ENCODE results near the gene ZNF514. TPM values are rescaled to one million over a fixed set of nuclear protein-coding genes. Genes with fewer than 3 reads are reported as not detected.
A peak's percentile ranks its signal among the peaks of the same experiment; 100 is the strongest.

ZNF514 gene
- total RNA-seq, 1 donor from 2014 or later = 8.1 TPM

DNA sequence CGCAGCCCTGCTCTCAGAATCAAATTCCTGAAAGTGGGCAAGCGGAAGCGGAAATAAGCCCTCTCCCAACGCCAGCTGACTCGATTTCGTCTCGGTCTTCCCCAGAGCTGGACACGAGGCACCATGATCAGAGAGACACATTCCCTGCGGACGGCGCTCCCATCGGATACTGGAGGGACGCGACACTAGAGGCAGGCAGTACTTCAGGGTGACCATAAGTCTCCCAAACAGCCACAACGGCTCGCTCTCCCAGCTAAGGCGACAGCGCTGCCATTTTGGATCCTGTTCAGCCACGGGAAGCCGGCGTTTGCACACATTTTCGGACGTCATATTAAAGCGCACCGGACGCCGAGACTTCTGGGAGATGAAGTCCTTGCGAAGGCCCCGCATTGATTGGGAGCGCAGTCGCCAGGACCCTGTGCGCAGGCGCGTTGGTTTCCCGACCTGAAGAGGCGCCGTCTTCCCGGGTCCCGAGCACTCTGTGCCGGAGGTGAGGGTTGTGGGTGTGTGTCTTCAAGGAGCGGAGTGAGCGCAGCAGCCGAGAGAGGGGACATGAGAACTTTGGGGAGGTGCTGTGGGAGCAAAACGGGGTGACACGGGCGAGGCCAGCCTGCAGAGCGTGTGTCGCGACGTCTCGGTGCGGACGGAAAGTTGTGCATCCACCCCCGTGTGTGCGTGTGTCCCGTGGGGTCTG is 5.9 kb upstream of the ZNF514 start, which contains the start of gene ZNF2:
Gene ZNF2, plus strand, starts transcription at position 439 of the 694 bp plus-strand sequence. CDS start 10,418 bp downstream, outside the sequence.
- H3K9me3 ChIP-seq (ENCODE audit: insufficient read depth, low read depth, low read length) = no peaks in the 10 kb centered on the region
- no peak for TF ChIP-seq EZH2 (IDR thresholded peaks at IDR 0.05; ENCODE audit: insufficient read depth, low read length)
- TF ChIP-seq, protein P1, sequence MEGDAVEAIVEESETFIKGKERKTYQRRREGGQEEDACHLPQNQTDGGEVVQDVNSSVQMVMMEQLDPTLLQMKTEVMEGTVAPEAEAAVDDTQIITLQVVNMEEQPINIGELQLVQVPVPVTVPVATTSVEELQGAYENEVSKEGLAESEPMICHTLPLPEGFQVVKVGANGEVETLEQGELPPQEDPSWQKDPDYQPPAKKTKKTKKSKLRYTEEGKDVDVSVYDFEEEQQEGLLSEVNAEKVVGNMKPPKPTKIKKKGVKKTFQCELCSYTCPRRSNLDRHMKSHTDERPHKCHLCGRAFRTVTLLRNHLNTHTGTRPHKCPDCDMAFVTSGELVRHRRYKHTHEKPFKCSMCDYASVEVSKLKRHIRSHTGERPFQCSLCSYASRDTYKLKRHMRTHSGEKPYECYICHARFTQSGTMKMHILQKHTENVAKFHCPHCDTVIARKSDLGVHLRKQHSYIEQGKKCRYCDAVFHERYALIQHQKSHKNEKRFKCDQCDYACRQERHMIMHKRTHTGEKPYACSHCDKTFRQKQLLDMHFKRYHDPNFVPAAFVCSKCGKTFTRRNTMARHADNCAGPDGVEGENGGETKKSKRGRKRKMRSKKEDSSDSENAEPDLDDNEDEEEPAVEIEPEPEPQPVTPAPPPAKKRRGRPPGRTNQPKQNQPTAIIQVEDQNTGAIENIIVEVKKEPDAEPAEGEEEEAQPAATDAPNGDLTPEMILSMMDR (IDR thresholded peaks at IDR 0.05; ENCODE audit: insufficient read depth, low read depth, low read length) = no peak
- H3K4me3 ChIP-seq (ENCODE audit: insufficient read depth, low read depth, low read length) = peak within 1 kb of the TSS; percentile 87
- H3K4me1 ChIP-seq (ENCODE audit: insufficient read depth, low read length) = peaks cover 4% of the 10 kb centered on the region
- peak within 1 kb of the TSS; percentile 93 for H3K4me2 ChIP-seq (ENCODE audit: low read length)
- no peaks in the 10 kb centered on the region for H3K27me3 ChIP-seq (ENCODE audit: insufficient read depth, low read length)
- FAIRE-seq (no peak), DNase-seq (ENCODE audit: low read depth) (peak; percentile 96)
- H3K36me3 ChIP-seq (ENCODE audit: insufficient read depth, low read length) = no peaks in the 10 kb centered on the region
- H3K79me2 ChIP-seq (ENCODE audit: insufficient read depth, low read length) = peaks cover 49% of the 10 kb centered on the region
- H3K9me3 Mint-ChIP-seq (ENCODE audit: unreplicated experiment) = peaks cover 2% of the 10 kb centered on the region
- peak within 1 kb of the TSS; percentile 98 for H3K27ac ChIP-seq (ENCODE audit: low read depth, low read length)
- peaks cover 10% of the 10 kb centered on the region for H3K4me1 Mint-ChIP-seq (ENCODE audit: low read depth, unreplicated experiment)
- peak within 1 kb of the TSS; percentile 92 for H3K9ac ChIP-seq (ENCODE audit: low read length)
- H4K20me1 ChIP-seq (ENCODE audit: insufficient read depth, low read length) = peaks cover 5% of the 10 kb centered on the region
- H3K4me3 Mint-ChIP-seq (ENCODE audit: unreplicated experiment) = peak within 1 kb of the TSS; percentile 97
- peak within 1 kb of the TSS; percentile 99 for H3K27ac Mint-ChIP-seq (ENCODE audit: unreplicated experiment)
- peaks cover 2% of the 10 kb centered on the region for H3K36me3 Mint-ChIP-seq (ENCODE audit: low read depth, unreplicated experiment)
- H3K27me3 Mint-ChIP-seq (ENCODE audit: low read depth, unreplicated experiment) = no peaks in the 10 kb centered on the region
- peak within 1 kb of the TSS; percentile 97 for H2AFZ ChIP-seq (ENCODE audit: low read depth, low read length)

DNA sequence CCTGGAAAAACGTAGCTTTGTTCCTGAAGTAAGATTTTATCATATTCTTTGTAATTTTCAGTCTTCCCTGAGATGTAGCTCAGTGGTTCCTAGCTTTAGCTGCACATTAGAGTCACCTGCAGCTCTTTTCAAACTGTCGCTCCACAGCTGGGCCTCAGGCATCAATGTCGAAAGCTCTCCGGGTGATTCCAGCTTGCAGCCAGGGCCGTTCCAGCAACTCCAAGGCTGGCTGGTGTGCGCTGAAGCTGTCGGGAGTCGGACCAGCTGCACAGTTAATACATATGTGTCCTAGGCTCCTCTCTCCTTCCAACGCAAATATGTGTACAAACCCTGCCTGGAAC is 5.4 kb upstream of the ZNF514 start:
- no peak for FAIRE-seq

More for the DNA sequence above, 5.4 kb upstream of the ZNF514 start:
- Mint-ChIP-seq H3K4me1 (ENCODE audit: low read depth, unreplicated experiment) (peaks cover 10% of the 10 kb centered on the region), H3K9me3 (ENCODE audit: unreplicated experiment) (peaks cover 2% of the 10 kb centered on the region), H3K27me3 (ENCODE audit: low read depth, unreplicated experiment) (no peaks in the 10 kb centered on the region), H3K36me3 (ENCODE audit: low read depth, unreplicated experiment) (peaks cover 6% of the 10 kb centered on the region), H3K27ac (ENCODE audit: unreplicated experiment) (peak overlapping the region; percentile 99), H3K4me3 (ENCODE audit: unreplicated experiment) (peak overlapping the region; percentile 97)
- no peaks in the 10 kb centered on the region for H3K9me3 ChIP-seq (ENCODE audit: insufficient read depth, low read depth, low read length)
- peaks cover 47% of the 10 kb centered on the region for H3K79me2 ChIP-seq (ENCODE audit: insufficient read depth, low read length)
- H3K27me3 ChIP-seq (ENCODE audit: insufficient read depth, low read length) = no peaks in the 10 kb centered on the region
- H3K27ac ChIP-seq (ENCODE audit: low read depth, low read length) = peak overlapping the region; percentile 98
- peak overlapping the region; percentile 87 for H3K4me3 ChIP-seq (ENCODE audit: insufficient read depth, low read depth, low read length)
- DNase-seq (ENCODE audit: low read depth) = no peak
- peak overlapping the region; percentile 93 for H3K4me2 ChIP-seq (ENCODE audit: low read length)
- peak overlapping the region; percentile 92 for H3K9ac ChIP-seq (ENCODE audit: low read length)
- H4K20me1 ChIP-seq (ENCODE audit: insufficient read depth, low read length) = peaks cover 5% of the 10 kb centered on the region
- peak overlapping the region; percentile 97 for H2AFZ ChIP-seq (ENCODE audit: low read depth, low read length)
- H3K4me1 ChIP-seq (ENCODE audit: insufficient read depth, low read length) = peaks cover 7% of the 10 kb centered on the region
- TF ChIP-seq, protein P1 (IDR thresholded peaks at IDR 0.05; ENCODE audit: insufficient read depth, low read depth, low read length) = no peak
- no peaks in the 10 kb centered on the region for H3K36me3 ChIP-seq (ENCODE audit: insufficient read depth, low read length)
